Activated effector memory CD4-positive, alpha-beta T cell treated with anti-CD3 and anti-CD28 coated beads, Interleukin-2, amount 50 U/mL, for 16 hours (primary cell): ENCODE measurements around the gene MIAT.
"Not testable (repeated sequence)": the region's sequence is repeated elsewhere in the genome, so short reads cannot be mapped to it uniquely, and the experiment has no call there.

Source experiments
- DNase-seq: peaks from one replicate; pipeline ENCODE4 v3.0.0-alpha.2; 2020

The MIAT gene

DNA sequence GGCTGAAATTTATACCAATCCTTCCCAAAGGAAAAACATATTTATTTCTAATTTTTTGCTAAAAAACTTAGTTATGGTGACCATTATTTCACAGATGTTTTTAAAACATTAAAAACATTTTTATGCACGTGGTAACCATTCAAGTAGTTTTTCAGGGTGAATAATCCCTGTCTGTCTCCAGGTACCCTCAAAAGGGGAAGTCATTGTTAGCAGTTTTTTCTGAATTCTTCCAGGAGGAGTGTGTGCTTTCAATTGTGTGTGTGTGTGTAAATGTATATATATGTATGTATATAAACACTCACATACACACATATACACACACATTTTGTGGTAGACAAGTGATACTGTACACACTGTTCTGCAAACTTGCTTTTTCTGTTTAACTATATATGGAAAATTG lies 43.9 kb downstream of the MIAT start:
- DNase-seq = no peak

DNA sequence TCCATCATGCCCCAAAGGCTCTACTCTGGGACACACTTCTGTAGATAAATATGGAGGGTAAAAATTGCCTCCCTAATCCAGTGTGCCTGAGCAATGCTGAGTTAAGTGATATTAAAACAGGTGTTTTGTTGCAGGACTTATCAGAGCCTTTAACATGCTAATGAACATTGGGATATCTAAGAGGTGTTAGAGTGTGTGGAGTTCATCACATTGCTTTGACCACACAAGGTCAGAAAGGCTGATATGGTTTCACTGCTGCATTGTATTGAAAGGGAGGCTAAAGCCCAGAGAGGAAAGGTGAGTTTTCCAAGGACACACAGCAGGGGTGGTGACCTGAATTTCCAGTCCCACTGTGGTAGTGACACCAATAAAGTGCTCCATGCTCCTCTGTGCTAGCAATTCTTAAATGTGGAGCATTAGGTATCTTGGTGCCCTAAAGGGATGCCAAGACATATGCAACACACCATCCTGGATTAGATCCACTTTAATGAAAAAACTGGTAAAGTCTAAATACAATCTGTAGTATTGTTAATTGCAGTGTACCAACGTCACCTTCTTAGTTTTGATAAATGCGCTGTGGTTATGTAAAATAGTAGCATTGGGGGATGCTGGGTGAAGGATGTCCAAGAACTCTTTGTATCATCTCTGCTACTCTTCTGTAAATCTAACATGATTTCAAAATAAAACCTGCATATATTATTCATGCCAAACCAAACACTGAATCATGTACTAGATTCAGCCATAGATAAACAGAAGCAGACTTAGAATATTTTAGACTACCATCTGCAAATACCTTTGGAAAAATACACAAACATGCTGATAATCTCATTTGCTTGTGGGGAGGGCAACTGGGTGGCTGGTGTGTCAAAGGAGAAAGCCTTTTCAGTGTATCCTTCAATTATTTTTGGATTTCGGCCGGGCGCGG lies 45.8 kb downstream of the MIAT start:
- no peak for DNase-seq

DNA sequence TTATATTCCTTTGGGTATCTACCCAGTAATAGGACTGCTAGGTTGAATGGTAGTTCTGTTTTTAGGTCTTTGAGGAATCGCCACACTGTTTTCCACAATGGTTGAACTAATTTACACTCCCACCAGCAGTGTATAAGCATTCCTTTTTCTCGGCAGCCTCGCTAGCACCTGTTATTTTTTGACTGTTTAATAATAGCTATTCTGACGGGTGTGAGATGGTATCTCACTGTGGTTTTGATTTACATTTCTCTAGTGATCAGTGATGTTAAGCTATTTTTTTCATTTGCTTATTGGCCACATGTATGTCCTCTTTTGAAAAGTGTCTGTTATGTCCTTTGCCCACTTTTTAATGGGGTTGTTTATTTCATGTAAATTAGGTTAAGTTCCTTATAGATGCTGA lies 48.0 kb downstream of the MIAT start:
- DNase-seq = not testable (repeated sequence)

DNA sequence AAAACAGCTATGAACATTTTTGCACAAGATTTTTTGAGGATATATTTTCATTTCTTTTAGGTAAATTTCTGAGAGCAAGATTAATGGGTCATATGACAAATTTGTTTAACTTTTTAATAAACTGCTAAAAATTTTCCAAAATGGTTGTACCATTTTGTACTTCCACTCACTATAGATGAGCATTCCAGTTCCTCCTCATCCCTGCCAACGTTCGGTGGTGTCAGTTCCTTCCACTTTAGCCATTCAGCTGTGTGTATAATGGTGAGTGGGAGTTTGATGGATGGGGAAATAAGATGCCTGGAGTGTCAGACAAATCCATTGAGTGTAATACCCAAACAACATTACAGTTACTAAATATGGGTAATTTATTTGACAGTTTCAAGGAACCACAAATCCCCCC lies 49.7 kb downstream of the MIAT start:
- no peak for DNase-seq

DNA sequence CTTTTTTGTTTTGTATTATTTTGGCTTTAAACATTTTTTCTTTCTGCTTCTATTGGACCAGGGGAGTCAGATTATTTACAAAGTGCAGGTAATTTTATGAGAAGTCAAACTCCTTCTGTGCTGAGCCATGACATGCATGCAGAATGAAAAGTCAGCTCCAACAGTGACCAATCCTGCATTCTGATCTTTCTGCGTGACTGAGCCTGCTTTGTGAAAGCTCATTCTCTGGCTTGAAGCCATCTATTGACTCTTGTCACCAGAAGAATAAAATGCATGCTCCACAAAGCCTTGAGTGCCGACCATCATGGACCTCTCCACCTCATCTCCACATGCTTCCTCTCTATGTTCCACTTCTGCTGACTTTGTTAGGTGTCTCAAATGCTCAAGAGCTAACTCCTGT lies 50.2 kb downstream of the MIAT start:
- no peak for DNase-seq

DNA sequence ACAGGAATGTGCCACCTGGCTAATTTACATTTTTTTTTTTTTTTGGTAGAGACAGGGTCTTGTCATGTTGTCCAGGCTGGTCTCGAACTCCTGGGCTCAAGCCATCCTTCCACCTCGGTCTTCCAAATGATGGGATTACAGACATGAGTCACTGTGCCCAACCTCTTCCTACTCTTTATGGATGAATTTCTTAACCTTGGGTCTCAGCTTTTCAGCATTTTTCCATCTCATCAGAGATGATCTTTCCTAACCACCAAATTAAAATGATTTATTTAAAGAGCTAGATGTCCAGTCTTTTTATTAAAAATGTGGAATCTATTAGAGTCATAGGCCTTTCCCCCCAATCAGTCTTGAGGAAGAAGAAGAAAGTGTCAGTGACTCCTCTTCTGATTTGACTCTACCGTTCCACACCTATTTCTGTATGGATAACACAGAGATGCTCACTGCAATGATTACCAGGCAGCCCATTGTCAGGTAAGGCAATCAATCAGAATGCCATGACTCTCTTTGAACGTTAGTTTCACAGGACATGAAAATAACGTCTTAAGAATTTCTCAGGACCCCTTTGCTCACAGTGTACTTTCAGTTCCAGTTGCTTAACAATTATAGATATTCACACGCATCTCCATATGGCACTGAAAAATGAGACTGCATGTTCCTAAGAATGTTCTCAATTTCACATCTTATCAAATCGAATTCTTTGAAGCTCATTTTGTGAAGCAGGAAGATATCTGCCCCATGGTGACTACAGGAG lies 51.0 kb downstream of the MIAT start:
- DNase-seq = no peak

DNA sequence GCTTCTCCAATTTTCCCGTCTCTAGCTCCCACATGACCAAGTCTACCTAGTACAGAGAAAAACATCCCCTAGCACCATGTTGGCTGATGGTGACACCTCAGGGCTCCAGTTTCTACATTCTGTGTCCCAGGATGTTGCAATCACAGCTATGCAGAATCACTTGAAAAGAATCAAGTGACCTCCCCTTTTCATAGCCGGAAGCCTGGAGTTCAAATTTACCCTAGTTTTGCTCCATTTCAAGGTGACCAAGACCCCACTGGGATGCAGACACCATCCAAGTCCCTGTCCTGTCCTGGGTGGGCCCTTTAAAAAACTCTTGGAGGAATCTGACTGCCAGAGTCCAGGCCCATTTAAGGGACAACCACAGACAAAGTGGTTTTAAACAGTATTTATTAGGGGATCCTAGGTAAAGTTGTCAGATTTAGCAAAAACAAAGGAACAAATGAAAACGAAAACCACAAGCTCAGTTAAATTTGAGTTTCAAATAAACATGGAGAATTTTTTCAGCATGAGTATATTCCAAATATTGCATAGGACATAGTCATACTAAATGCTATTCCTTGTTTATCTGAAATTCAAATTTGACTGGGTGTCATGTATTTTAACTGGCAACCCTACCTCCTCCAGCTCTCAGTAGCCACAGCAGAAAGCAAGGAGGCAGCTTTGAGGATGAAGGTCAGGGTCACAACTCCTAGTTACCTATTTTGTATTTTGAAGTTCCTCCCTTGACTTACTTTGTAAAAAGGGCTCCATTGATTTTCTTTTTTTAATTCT lies 52.4 kb downstream of the MIAT start:
- DNase-seq = no peak

DNA sequence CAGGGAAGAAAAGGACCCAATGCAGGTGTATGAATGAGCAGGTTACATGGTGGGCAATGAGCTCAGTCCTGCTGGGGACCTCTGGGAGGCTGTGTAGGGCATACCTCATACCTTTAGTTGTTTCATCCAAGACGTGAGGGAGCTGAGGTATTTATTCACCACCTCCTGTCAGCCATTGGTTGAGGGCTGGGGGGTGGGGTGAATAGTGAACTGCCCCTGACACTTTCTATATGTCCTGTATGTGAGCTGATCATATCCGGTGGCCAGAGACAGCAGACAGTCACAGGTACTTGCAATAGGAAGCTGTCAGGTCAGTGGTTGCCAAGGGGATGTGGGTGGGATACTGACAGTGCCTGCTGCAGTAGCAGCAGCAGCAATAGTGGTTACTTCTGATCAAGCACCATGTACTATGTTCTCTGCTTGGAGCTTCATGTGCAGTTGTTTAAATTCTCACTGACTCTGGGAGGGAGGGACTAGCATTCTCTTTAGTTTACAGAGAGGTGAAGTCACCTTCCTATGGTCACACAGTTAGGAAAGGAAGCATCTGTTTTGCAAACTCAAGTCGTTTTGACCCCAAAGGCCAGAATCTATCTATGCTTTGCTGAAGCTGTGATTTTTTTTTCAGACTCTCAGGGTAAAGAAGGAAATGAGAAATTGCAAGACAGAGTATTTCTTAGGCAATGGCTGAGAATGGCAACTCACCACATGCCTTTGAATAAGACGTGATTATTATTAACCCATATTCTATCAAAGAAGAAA lies 54.0 kb downstream of the MIAT start:
- DNase-seq = no peak

DNA sequence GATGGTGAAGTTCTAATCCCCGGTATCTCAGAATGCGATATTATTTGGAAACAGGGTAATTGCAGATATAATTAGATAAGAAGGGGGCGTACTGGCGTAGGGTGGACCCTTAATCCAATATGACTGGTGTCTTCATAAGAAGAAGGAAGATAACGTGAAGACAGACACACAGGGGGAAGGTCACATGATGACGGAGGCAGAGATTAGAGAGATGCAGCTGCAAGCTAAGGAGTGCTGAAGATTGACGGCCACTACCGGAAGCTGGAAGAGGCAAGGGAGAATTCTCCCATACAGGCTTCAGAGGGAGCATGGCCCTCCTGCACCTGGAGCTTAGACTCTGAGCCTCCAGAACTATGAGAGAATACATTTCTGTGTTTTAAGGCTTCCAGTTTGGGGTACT lies 54.8 kb downstream of the MIAT start:
- no peak for DNase-seq

DNA sequence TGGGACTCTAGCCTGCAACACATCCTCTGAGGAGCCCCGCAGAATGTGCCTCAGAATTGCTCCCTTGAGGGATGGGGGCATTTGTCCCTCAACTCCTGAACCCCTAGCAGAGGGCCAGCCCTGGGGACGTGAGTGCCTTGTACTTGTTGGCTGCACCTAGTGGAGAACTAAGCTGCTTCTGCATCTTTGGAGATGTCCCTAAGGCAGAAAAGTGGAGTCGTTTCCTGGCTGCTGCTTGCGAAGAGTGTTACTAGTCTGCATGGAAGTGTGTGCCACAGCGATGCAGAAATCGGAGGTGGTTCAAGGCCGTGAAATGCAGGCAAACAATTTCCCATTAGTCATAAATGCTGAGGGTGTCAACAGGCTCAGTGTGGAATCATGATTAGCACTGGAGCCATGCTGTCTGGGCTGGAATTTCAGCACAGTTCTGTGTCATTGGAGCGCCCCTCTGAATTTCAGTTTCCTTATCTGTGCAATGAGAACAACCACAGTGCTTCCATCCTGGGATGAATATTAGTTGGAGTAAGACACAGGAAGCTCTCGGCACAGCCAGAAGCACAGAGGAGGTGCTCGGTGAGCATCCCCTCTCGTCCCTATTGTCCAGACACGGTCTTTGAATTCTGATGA lies 56.5 kb downstream of the MIAT start:
- DNase-seq = no peak

DNA sequence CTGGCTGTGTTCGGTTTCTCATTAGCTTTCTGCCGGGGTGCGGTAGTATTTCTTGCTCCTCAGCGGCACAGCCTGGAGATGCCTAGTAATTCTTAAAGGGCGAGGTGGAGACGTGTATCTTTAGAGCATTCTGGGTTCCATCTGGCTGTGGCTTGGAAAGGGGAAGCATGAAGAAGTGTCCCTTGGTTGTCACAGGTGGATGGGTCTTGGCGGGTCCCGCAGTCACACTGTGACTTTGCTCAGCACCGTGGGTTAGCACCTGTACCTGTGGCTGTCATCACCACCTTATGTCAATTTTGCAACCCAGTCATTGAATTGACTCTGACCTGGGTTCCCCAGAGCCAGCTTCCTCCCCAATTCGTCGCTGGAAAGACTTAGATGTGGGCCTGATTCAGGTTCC lies 57.6 kb downstream of the MIAT start:
- no peak for DNase-seq

DNA sequence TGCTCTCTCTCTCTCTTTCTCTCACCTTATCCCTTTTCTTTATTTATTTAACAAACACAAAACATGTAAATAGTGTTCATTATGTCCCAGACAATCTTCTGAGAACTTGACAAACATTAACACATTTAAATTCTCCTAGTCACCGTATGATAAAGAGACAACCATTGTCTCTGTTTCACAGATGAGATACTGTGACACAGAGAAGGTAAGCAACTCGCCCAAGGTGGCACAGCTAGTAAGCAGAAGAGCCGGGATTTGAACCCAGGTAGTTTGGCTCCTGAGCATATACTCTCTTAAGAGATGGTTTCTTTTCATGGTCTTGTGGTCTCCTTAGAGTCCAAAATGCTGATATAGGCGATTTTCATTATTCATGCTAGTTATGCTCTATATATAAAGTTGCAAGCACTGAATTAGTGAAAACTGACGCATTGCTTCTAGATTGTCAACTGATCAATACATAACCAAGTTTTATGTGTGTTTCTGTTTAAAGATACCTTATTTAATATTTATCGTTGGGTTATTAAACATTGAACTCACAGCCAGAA lies 58.1 kb downstream of the MIAT start:
- no peak for DNase-seq

DNA sequence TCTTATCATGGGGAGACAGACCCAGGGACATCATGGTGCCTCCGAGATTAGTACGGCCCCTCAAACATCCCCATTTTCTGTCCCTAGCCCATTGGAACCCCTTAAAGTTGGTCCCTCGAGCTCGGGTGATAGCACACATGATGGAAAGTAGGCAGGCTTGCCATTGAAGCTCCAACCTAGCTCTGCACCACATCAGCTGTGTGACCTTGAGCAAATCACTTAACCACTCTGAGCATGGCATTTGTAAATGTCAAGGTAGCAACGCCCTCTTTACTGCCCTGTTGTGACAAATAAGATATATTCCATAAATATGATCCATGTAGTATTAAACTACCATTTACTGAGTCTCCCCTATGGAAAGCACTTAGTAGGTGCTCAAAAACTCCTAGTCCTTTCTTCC lies 61.1 kb downstream of the MIAT start:
- DNase-seq = no peak

DNA sequence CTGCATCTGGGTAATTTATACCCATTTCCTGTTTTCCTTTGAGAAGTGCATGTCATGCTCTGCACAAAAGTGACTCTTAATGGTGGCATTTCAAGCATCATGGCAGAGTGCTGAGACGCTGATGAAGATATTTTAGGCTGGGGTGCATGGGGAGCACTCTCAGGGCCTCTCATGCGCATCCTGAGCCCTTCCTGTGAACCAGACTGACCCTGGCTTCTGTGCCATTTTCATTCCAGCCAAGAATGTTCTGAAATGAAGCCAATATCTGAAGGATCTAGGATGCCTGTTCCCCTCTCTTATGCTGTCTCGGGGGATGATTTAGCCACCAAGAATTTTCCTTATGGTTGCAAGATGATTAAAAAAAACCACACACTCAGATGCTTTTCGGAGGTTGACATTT lies 61.5 kb downstream of the MIAT start:
- DNase-seq = no peak

DNA sequence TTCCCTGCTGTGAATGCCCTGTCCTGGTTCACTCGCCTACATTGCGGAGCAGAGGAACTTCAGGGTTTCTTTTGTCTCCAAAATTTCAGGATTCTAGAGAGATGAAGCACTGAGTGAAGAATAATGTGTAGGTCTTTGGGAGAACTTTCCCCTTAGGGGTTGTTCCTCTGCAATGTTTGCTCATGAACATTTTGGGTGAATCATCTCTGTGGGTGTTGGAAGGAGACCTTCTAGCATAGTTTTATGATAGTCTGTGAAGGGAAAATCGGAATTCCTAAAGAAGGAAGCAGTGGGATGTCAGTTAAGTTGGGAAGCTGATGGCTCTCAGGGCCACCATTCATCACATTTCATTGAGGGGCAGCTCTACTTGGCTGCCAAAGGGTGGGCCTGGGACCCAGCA lies 64.8 kb downstream of the MIAT start:
- no peak for DNase-seq

DNA sequence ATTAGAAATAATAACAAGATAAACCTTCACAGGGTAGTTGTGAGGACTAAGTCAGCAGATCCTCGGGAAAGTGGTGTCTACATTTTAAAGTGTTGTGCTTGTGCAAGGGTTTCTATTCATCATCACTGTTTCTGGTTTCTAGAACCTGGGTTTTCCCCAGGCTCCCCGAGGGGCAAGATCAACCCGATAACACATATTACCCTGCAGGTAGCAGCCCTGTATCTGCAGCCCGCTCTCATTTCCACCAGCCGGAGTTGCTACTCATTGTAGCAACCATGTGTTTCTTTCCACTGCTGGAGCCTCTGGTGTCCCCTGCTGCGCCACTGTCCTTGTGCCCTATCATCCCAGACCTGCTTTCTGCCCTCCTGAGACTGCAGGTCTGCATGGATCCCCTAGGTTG lies 67.0 kb downstream of the MIAT start:
- no peak for DNase-seq

DNA sequence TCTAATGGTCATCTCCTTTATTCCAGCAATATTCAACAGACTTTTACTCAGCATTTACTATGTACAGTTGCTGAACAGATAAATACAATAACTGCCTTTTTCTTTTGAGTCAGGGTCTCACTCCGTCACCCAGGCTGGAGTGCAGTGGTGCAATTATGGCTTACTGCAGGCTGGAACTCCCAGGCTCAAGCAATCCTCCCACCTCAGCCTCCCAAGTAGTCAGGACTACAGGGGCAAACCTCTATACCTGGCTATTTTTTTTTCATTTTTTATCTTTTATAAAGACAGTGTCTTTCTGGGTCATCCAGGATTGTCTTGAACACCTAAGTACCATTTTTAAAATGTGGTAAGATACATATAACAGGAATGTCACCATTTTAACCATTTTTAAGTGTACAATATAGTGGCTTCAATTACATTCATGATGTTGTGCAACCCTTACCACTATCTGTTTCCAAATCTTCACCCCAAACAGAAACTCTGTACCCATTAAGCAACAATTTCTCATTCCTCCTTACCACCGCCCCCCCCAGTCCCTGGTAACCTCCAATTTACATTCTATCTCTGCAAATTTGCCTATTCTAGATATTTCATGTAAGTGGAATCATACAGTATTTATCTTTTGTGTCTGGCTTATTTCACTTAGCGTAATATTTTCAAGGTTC lies 67.8 kb downstream of the MIAT start:
- DNase-seq = no peak
